ENCODE data around the gene ZNF532. TPM values are rescaled to one million over a fixed set of nuclear protein-coding genes. Genes with fewer than 3 reads are reported as not detected.

Gene ZNF532
- polyA plus RNA-seq, 1 donor (not counting 4 experiments of a cell fraction or from before 2014, with no cell fraction given) = 31.5 TPM

- no peaks in the 10 kb centered on the region for H3K9me1 ChIP-seq (ENCODE audit: control insufficient read depth, extremely low read depth, insufficient read depth, low read length)
- H3K9me3 ChIP-seq (ENCODE audit: control insufficient read depth, low read depth, low read length) = no peaks in the 10 kb centered on the region
- H3K79me2 ChIP-seq (ENCODE audit: control insufficient read depth, insufficient read depth, low read length) = no peaks in the 10 kb centered on the region
- H3K9ac ChIP-seq (ENCODE audit: control insufficient read depth, extremely low read depth, insufficient read depth, low read length) = no peak overlapping the region
- no peaks in the 10 kb centered on the region for H3K27me3 ChIP-seq (ENCODE audit: control insufficient read depth, extremely low read depth, insufficient read depth, low read length)
- DNase-seq (ENCODE audit: low read depth, low spot score) = no peak
- no peak overlapping the region for H3K4me3 ChIP-seq (ENCODE audit: control insufficient read depth in 2 of 3, extremely low read depth in 1 of 3, insufficient read depth in 2 of 3, low read depth in 1 of 3, low read length in 3 of 3)
- H3K36me3 ChIP-seq (ENCODE audit: control insufficient read depth in 2 of 2, extremely low read depth in 1 of 2, insufficient read depth in 2 of 2, low read length in 2 of 2) = peaks cover 11 to 15% of the 10 kb centered on the region in 2 experiments
- no peaks in the 10 kb centered on the region for H4K20me1 ChIP-seq (ENCODE audit: control insufficient read depth, extremely low read depth, insufficient read depth, low read length)
- no peak overlapping the region for H3K27ac ChIP-seq (ENCODE audit: control insufficient read depth, insufficient read depth, low read length)
- H3K4me1 ChIP-seq (ENCODE audit: control insufficient read depth, extremely low read depth, insufficient read depth, low read length) = no peaks in the 10 kb centered on the region
- H3K4me2 ChIP-seq (ENCODE audit: control insufficient read depth, extremely low read depth, insufficient read depth, low read depth, low read length) = no peak overlapping the region
- dilution Hi-C loops (cut with MboI; ENCODE audit: extremely low pct_ligation_motif_present, low sequenced_read_pairs) = no loop called here
- H2AFZ ChIP-seq (ENCODE audit: control insufficient read depth, low read length) = no peak overlapping the region
- no peak for FAIRE-seq
- no peak for TF ChIP-seq CTCF (optimal IDR thresholded peaks at IDR 0.05 in 1 of 3, IDR thresholded peaks at IDR 0.05 in 1 of 3, conservative IDR thresholded peaks at IDR 0.05 in 1 of 3; ENCODE audit: extremely low read depth in 1 of 3, insufficient read depth in 2 of 3, low read length in 3 of 3)
Observed at GRCh38 chr18:58911241-58911640, 46.6 kb downstream of the ZNF532 start.

- H4K20me1 ChIP-seq (ENCODE audit: control insufficient read depth, extremely low read depth, insufficient read depth, low read length) = no peaks in the 10 kb centered on the region
- no peak overlapping the region for H3K4me2 ChIP-seq (ENCODE audit: control insufficient read depth, extremely low read depth, insufficient read depth, low read depth, low read length)
- dilution Hi-C loops (cut with MboI; ENCODE audit: extremely low pct_ligation_motif_present, low sequenced_read_pairs) = no loop called here
- no peaks in the 10 kb centered on the region for H3K4me1 ChIP-seq (ENCODE audit: control insufficient read depth, extremely low read depth, insufficient read depth, low read length)
- no peaks in the 10 kb centered on the region for H3K9me3 ChIP-seq (ENCODE audit: control insufficient read depth, low read depth, low read length)
- no peaks in the 10 kb centered on the region for H3K79me2 ChIP-seq (ENCODE audit: control insufficient read depth, insufficient read depth, low read length)
- FAIRE-seq (no peak), DNase-seq (ENCODE audit: low read depth, low spot score) (no peak)
- TF ChIP-seq CTCF (optimal IDR thresholded peaks at IDR 0.05 in 1 of 3, IDR thresholded peaks at IDR 0.05 in 1 of 3, conservative IDR thresholded peaks at IDR 0.05 in 1 of 3; ENCODE audit: extremely low read depth in 1 of 3, insufficient read depth in 2 of 3, low read length in 3 of 3) (no peak), EZH2 (IDR thresholded peaks at IDR 0.05; ENCODE audit: low read length) (no peak)
- no peaks in the 10 kb centered on the region for H3K9me1 ChIP-seq (ENCODE audit: control insufficient read depth, extremely low read depth, insufficient read depth, low read length)
- no peaks in the 10 kb centered on the region for H3K27me3 ChIP-seq (ENCODE audit: control insufficient read depth, extremely low read depth, insufficient read depth, low read length)
- no peak overlapping the region for H3K9ac ChIP-seq (ENCODE audit: control insufficient read depth, extremely low read depth, insufficient read depth, low read length)
- H2AFZ ChIP-seq (ENCODE audit: control insufficient read depth, low read length) = no peak overlapping the region
- no peak overlapping the region for H3K27ac ChIP-seq (ENCODE audit: control insufficient read depth, insufficient read depth, low read length)
- H3K36me3 ChIP-seq (ENCODE audit: control insufficient read depth in 2 of 2, extremely low read depth in 1 of 2, insufficient read depth in 2 of 2, low read length in 2 of 2) = peaks cover 9 to 15% of the 10 kb centered on the region in 2 experiments
- no peak overlapping the region for H3K4me3 ChIP-seq (ENCODE audit: control insufficient read depth in 2 of 3, extremely low read depth in 1 of 3, insufficient read depth in 2 of 3, low read depth in 1 of 3, low read length in 3 of 3)
Observed at GRCh38 chr18:58911766-58912165, 47.1 kb downstream of the ZNF532 start.

Measured in keratinocyte (primary cell).